C4-2B (cell line): Measurements from ENCODE around the gene CLEC18A.

Experiments used
- H3K27ac ChIP-seq: fragments of 450-650 bp; 2 replicates; pipeline ENCODE4 v1.5.1; 2017
- ZFX ChIP-seq: fragments of 450-650 bp; IDR thresholded peaks from 2 replicates; pipeline ENCODE4 v1.6.1; 2017
- TF ChIP-seq, protein P1 (sequence below): fragments of 450-650 bp; conservative IDR thresholded peaks from 2 replicates; pipeline ENCODE4 v1.5.1; 2017; ENCODE audit warnings: mild to moderate bottlenecking

The CLEC18A gene

GRCh38 chr16:69930117-69930776 lies 20.9 kb upstream of the CLEC18A start:
- H3K27ac ChIP-seq = no peak overlapping the region
- no peak for TF ChIP-seq ZFX
- TF ChIP-seq, protein P1, sequence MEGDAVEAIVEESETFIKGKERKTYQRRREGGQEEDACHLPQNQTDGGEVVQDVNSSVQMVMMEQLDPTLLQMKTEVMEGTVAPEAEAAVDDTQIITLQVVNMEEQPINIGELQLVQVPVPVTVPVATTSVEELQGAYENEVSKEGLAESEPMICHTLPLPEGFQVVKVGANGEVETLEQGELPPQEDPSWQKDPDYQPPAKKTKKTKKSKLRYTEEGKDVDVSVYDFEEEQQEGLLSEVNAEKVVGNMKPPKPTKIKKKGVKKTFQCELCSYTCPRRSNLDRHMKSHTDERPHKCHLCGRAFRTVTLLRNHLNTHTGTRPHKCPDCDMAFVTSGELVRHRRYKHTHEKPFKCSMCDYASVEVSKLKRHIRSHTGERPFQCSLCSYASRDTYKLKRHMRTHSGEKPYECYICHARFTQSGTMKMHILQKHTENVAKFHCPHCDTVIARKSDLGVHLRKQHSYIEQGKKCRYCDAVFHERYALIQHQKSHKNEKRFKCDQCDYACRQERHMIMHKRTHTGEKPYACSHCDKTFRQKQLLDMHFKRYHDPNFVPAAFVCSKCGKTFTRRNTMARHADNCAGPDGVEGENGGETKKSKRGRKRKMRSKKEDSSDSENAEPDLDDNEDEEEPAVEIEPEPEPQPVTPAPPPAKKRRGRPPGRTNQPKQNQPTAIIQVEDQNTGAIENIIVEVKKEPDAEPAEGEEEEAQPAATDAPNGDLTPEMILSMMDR = peak; percentile 75

DNA sequence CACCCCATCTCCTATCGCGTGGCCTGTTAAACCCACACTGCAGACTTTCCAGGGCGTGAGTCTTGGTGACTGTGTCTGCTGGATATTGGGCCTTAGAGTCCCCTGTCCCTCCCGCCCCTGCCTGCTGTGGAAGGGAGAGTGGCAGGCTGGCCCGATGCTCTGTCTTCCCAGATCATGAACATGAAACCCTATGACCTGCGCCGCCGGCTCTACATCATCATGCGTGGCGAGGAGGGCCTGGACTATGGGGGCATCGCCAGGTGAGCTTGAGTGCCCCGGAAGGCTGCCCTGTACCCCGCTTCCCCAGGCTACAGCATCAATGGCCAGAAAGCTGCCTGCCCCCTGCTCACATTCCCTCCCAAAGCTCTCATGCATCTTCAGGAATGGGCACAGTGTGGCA lies 19.5 kb upstream of the CLEC18A start:
- H3K27ac ChIP-seq = no peak overlapping the region
- TF ChIP-seq, protein P1 = no peak
- TF ChIP-seq ZFX = no peak

GRCh38 chr16:69932228-69932627 lies 18.9 kb upstream of the CLEC18A start:
- no peak for TF ChIP-seq ZFX
- TF ChIP-seq, protein P1 = no peak

DNA sequence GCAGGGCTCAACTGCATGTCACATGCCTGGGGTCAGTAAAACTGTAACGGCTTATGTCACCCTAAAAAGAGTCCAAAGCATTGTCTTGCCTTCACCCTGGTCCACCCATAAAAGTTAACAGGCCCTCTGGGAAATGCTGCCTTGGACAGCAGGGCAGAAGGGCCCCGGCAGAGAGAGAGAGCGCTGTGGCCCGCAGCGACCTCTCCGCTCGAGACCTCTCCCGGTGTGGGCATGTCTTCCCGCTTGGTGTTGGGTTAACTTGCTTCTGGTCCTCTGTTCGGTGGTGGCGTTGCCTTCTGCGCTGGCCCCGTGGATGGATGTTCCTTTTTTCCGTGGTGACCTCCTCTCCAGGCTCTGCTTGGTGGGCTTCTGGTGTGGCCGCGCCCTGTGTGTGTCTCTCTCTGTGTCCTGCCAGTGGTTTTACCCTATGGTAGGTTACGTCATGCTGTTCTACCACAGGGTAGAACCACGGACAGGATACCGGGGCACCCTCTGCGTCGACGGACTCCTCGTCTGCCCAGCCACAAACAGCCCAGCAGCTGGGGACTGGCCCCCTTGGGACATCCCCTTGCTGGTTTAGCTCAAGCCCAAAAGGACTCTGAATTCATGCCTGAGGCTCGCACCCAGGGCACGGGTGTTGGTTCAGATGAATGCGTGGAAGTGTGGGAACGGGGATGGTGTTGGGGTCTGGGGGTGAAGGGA lies 18.3 kb upstream of the CLEC18A start:
- TF ChIP-seq, protein P1 = no peak
- TF ChIP-seq ZFX = no peak
- no peak overlapping the region for H3K27ac ChIP-seq

More at GRCh38 chr16:69932228-69932627, 18.9 kb upstream of the CLEC18A start:
- no peak overlapping the region for H3K27ac ChIP-seq

DNA sequence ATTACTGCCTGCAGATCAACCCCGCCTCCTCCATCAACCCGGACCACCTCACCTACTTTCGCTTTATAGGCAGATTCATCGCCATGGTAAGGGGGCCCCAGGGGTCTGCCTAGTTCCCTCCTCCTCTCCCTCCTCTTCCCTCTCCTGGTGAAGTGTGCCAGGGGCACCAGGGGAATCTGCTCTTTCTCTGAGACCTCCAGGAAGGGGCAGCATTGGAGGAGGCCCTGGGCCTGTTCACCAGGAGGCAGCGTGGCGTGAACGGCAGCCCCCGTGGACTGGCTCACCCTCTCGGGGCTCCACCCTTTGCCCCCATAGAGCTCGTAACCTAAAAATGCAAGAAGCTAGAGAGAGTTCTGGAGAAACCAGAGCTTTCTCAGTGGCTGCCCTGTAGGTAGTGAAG lies 17.1 kb upstream of the CLEC18A start:
- TF ChIP-seq ZFX = no peak
- TF ChIP-seq, protein P1 = no peak

DNA sequence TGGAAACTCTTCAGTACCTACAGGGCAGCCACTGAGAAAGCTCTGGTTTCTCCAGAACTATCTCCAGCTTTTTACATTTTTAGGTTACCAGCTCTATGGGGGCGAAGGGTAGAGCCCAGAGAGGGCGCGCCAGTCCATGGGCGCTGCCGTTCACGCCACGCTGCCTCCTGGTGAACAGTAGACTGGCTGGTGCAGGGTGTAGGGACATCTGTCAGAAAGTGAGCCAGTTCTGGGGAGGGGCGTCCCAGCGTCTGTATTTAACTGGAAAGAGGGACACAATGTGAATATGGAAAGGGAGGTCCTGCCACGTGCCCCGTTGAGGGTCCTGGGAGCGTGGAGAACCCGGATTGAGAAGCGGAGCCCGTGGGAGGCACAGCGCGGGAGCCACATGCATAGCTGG lies 16.4 kb upstream of the CLEC18A start:
- H3K27ac ChIP-seq = no peak overlapping the region
- no peak for TF ChIP-seq ZFX
- TF ChIP-seq, protein P1 = no peak

More for the DNA sequence above, 17.1 kb upstream of the CLEC18A start:
- no peak overlapping the region for H3K27ac ChIP-seq

- no peak for TF ChIP-seq ZFX
- TF ChIP-seq, protein P1 = no peak
- no peak overlapping the region for H3K27ac ChIP-seq
Observed at GRCh38 chr16:69935278-69935711, 15.8 kb upstream of the CLEC18A start.
